C1 segment of cervical spinal cord (tissue), 14 donors: ENCODE results near the gene KRTAP4-9.
"Not testable (repeated sequence)": the region's sequence is repeated elsewhere in the genome, so short reads cannot be mapped to it uniquely, and the experiment has no call there.

ENCODE experiments used
- DNase-seq, 14 donors: peaks; one replicate each; lab custom pipeline; 2025; lab: John Stamatoyannopoulos, UW

Gene KRTAP4-9

GRCh38 chr17:41096055-41096454 lies 9.1 kb upstream of the KRTAP4-9 start:
- DNase-seq, result no peak

- no peak for DNase-seq
Measured at GRCh38 chr17:41098042-41098441, 7.1 kb upstream of the KRTAP4-9 start, which contains the start of gene KRTAP4-8. Gene KRTAP4-8 (minus strand): TSS chr17:41098142. CDS start chr17:41098084, 58 bp downstream.

- no peak for DNase-seq
Measured at GRCh38 chr17:41098481-41098880, 6.7 kb upstream of the KRTAP4-9 start.

- not testable (repeated sequence) for DNase-seq
Measured at GRCh38 chr17:41099682-41100480, 5.3 kb upstream of the KRTAP4-9 start.

GRCh38 chr17:41101586-41102259 lies 3.5 kb upstream of the KRTAP4-9 start, which contains the start of gene KRTAP4-16:
Gene KRTAP4-16 (minus strand): TSS chr17:41102209. CDS start chr17:41102209, 0 bp downstream.
- no peak for DNase-seq

GRCh38 chr17:41103896-41104295 lies 1.3 kb upstream of the KRTAP4-9 start:
- DNase-seq, result no peak

GRCh38 chr17:41104386-41105038 lies 677 bp upstream of the KRTAP4-9 start:
- DNase-seq, result not testable (repeated sequence)

- DNase-seq, result no peak
Measured at GRCh38 chr17:41107941-41108450, 2.8 kb downstream of the KRTAP4-9 start.

GRCh38 chr17:41108728-41109386 lies 3.7 kb downstream of the KRTAP4-9 start:
- DNase-seq, result not testable (repeated sequence)

- no peak for DNase-seq
Measured at GRCh38 chr17:41111151-41111885, 6.1 kb downstream of the KRTAP4-9 start.

GRCh38 chr17:41116297-41116696 lies 11.1 kb downstream of the KRTAP4-9 start:
- DNase-seq, result no peak

- not testable (repeated sequence) for DNase-seq
Measured at GRCh38 chr17:41117846-41118386, 12.7 kb downstream of the KRTAP4-9 start, which contains the start of gene KRTAP4-11. Gene KRTAP4-11 (minus strand): TSS chr17:41118373. CDS start chr17:41118315, 58 bp downstream.

GRCh38 chr17:41118721-41119120 lies 13.5 kb downstream of the KRTAP4-9 start:
- no peak for DNase-seq

GRCh38 chr17:41119696-41120690 lies 14.8 kb downstream of the KRTAP4-9 start:
- DNase-seq, result not testable (repeated sequence)

GRCh38 chr17:41121742-41122141 lies 16.6 kb downstream of the KRTAP4-9 start:
- no peak for DNase-seq

- DNase-seq, result not testable (repeated sequence)
Measured at GRCh38 chr17:41123292-41123990, 18.3 kb downstream of the KRTAP4-9 start.

GRCh38 chr17:41123991-41124371 lies 18.8 kb downstream of the KRTAP4-9 start, which contains the start of gene KRTAP4-12:
Gene KRTAP4-12 (minus strand): TSS chr17:41124182. CDS start chr17:41124122, 60 bp downstream.
- not testable (repeated sequence) for DNase-seq

- no peak for DNase-seq
Measured at GRCh38 chr17:41125064-41125463, 19.9 kb downstream of the KRTAP4-9 start.
